ENCODE results near the gene TPH2.

DNA sequence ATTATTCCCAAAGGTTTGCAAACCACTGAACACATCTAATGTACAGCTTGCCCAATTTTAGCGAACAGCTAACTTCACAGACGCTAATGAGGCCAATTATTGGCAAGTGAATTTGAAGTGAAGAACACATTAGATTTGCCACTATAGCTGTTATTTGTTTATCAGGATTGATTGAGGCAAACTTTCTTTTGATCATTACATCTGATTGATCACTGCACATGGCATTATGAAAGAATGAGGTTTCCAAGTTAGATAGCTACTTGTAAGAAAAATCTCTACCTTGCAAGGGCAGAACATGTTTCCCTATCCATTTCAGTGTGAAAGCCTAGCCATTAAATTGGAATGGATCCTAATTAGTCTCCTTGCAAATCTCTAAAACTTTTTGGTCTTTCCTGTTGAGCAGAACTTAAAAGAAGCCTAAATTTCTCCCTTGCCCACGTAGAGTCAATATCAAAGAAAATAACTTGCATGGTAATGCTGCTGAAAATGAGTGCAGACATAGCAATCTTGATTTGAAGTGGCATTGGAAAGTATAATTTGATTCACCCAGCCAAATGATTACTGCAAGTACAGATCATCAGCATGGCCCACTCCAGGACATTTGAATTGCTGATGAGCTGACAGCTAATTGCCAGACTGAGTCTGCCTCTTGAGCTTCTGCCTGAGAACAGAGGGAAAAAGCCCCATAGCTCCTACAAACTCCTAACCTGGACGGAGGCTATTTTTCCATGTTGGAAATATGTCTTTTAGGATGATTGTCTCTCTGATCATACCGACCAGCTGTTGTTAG lies 98.6 kb downstream of the TPH2 start:
- TF ChIP-seq, protein P1, sequence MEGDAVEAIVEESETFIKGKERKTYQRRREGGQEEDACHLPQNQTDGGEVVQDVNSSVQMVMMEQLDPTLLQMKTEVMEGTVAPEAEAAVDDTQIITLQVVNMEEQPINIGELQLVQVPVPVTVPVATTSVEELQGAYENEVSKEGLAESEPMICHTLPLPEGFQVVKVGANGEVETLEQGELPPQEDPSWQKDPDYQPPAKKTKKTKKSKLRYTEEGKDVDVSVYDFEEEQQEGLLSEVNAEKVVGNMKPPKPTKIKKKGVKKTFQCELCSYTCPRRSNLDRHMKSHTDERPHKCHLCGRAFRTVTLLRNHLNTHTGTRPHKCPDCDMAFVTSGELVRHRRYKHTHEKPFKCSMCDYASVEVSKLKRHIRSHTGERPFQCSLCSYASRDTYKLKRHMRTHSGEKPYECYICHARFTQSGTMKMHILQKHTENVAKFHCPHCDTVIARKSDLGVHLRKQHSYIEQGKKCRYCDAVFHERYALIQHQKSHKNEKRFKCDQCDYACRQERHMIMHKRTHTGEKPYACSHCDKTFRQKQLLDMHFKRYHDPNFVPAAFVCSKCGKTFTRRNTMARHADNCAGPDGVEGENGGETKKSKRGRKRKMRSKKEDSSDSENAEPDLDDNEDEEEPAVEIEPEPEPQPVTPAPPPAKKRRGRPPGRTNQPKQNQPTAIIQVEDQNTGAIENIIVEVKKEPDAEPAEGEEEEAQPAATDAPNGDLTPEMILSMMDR (IDR thresholded peaks at IDR 0.05): no peak
- TF ChIP-seq POLR2AphosphoS5 (IDR thresholded peaks at IDR 0.05) (no peak), POLR2A (IDR thresholded peaks at IDR 0.05) (no peak)
